22Rv1 (cell line): ENCODE data around the gene SRP68.
"Not testable (repeated sequence)": the region's sequence is repeated elsewhere in the genome, so short reads cannot be mapped to it uniquely, and the experiment has no call there.

Experiments used
- H3K27ac ChIP-seq: fragments of 450-650 bp; 2 replicates; pipeline ENCODE4 v1.5.1; 2017
- CTCF ChIP-seq: fragments of 450-650 bp; IDR thresholded peaks from 2 replicates; pipeline ENCODE4 v1.5.1; 2017; ENCODE audit warnings: mild to moderate bottlenecking
- ZFX ChIP-seq: fragments of 450-650 bp; IDR thresholded peaks from 2 replicates; pipeline ENCODE4 v1.6.1; 2017; ENCODE audit warnings: antibody characterized with exemption, borderline replicate concordance

The SRP68 gene

GRCh38 chr17:76050538-76051467 lies 21.5 kb downstream of the SRP68 start:
- no peak for TF ChIP-seq CTCF
- TF ChIP-seq ZFX, result no peak
- H3K27ac ChIP-seq, result no peak overlapping the region

GRCh38 chr17:76049836-76050537 lies 22.3 kb downstream of the SRP68 start:
- H3K27ac ChIP-seq, result no peak overlapping the region
- TF ChIP-seq ZFX (no peak), CTCF (no peak)

DNA sequence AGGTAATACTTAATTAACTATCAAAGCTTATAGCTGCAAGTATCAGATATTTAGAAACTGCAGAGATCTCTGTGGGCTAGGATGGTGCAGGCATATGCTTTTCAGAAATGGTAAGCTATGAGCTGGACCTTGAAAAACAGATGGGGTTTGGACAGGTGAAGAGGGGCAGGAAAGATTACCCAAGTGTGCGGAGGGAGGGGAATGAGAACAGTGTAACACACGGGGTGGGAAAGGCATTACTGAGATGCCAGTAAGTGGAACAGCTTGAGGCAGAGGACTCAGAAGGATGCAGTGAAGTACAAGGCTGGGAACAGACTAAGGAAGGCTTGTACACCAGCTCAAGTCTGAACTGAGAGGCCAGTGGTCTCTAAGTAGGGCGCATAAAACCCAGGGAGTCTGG lies 23.1 kb downstream of the SRP68 start:
- H3K27ac ChIP-seq, result no peak overlapping the region
- TF ChIP-seq CTCF (no peak), ZFX (no peak)

- no peak overlapping the region for H3K27ac ChIP-seq
These were observed 23.6 kb downstream of the SRP68 start for GRCh38 chr17:76048711-76049110.

GRCh38 chr17:76048025-76048605 lies 24.2 kb downstream of the SRP68 start:
- TF ChIP-seq CTCF (no peak), ZFX (no peak)
- no peak overlapping the region for H3K27ac ChIP-seq

More at GRCh38 chr17:76048711-76049110, 23.6 kb downstream of the SRP68 start:
- no peak for TF ChIP-seq ZFX
- TF ChIP-seq CTCF, result no peak

GRCh38 chr17:76046064-76046463 lies 26.3 kb downstream of the SRP68 start:
- no peak overlapping the region for H3K27ac ChIP-seq
- TF ChIP-seq CTCF (no peak), ZFX (no peak)

- not testable (repeated sequence) for H3K27ac ChIP-seq
These were observed 27.8 kb downstream of the SRP68 start for GRCh38 chr17:76044475-76045007.

- H3K27ac ChIP-seq, result not testable (repeated sequence)
These were observed 29.4 kb downstream of the SRP68 start for GRCh38 chr17:76042868-76043267.
